Bronchus fibroblast of lung (primary cell): ENCODE results near the gene PRDM12. TPM values are rescaled to one million over a fixed set of nuclear protein-coding genes. Genes with fewer than 3 reads are reported as not detected.

Source experiments
- total RNA-seq: library from RNA; depleted of rRNA; stranded (reverse); fragments of >200 nt; gene quantifications from 2 replicates; pipeline ENCODE4 v1.2.3, GENCODE V29; 2015

Gene PRDM12
- under 0.01 TPM in 1 of 2 replicates, not detected in the other for total RNA-seq

DNA sequence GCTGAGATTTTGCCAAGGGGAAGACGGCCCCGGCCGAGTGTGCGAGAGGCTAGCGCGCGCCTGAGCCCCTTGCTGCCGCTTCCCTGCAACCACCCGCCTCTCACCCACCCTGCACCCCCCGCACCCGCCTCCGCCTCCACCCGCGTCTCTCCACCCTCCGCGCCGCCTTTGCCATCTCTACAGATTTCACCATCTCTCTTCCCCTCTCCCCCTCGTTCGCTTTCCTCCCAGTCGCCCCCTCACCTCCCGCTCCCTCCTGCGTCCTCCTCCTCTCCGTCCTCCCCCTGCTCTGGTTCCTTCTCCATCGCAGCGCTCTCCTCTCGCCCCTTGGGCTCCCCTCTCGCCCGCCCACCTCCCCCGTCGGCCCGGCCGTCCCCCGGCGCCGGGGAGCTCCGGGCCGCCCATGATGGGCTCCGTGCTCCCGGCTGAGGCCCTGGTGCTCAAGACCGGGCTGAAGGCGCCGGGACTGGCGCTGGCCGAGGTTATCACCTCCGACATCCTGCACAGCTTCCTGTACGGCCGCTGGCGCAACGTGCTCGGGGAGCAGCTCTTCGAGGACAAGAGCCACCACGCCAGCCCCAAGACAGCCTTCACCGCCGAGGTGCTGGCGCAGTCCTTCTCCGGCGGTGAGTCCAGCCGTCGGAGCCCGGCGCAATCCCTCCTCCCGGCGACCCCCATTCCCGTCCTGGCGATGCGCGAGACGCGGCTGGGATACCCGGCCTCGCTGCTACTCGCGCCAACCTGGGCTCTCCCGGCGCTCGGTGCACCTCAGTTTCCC is at the start of gene PRDM12:
PRDM12 (plus strand) TSS at position 344 of the 778 bp plus-strand sequence; CDS start at position 404, 60 bp downstream.

DNA sequence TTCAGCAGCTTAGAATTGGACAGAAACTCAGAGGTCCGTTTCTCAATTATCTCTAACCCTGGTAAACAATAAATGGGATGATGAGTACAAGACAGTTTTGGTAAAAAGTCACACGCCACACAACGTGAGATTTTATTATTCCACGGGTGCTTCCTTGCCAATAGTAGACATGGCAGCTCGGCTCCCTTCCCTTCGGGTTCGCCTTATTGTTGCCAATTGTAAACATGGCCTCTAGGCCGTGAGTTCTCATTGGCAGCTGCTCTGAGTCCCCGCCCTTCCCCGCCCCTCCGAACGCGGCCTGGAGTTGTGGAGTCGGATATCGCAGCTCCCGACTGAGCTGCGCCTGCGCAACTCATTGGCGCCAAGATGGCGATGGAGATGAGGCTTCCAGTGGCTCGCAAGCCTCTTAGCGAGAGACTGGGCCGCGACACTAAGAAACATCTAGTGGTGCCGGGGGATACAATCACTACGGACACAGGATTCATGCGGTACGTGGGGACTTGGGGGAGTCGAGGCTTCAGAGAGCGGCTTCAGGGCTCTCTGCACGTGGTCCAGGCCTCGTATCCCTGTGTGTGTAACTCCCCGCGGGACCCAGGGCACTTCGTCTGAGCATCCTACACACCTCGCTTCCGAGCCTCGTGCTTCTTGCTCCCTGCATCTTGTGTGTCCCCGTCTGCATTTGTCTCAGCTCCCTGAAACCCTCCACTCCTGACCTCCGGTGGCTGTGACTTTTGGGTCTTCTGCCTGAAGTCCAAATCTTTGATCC is 29.2 kb downstream of the PRDM12 start, which contains the start of gene EXOSC2:
EXOSC2 (plus strand) TSS at position 355 of the 766 bp plus-strand sequence; CDS start at position 367, 12 bp downstream.

Other genes with a start within 250 kb of the PRDM12 start
- gene ASS1, start 219.6 kb upstream of the PRDM12 start, total RNA-seq = 22.4 and 23.5 TPM in 2 replicates
- gene FUBP3, start 85.0 kb upstream of the PRDM12 start, total RNA-seq = 29.4 and 32.3 TPM in 2 replicates
- gene EXOSC2, start 29.2 kb downstream of the PRDM12 start, total RNA-seq = 37.6 and 52.8 TPM in 2 replicates
- 47.0 and 47.2 TPM in 2 replicates for gene ABL1, start 170.7 kb downstream of the PRDM12 start, total RNA-seq
- not detected in 2 replicates for gene QRFP, start 232.2 kb downstream of the PRDM12 start, total RNA-seq